HepG2 (cell line): ENCODE measurements around the gene ASIC2. TPM values are rescaled to one million over a fixed set of nuclear protein-coding genes. Genes with fewer than 3 reads are reported as not detected.

ENCODE experiments used
- ATAC-seq: fragments of 200-7000 bp; cut with Tn5 transposase; 3 replicates; pipeline ENCODE4 v1.9.1; 2020; ENCODE audit warnings: mild to moderate bottlenecking, moderate library complexity
- BruUV-seq: library from RNA; stranded (reverse); fragments of 400-500 nt; replicated peaks from 2 replicates; lab custom pipeline; 2021; lab: Mats Ljungman, UMichigan
- CTCF ChIA-PET: fragments of 300-600 bp; formaldehyde crosslinking; extraction: SDS; loops from one replicate; lab custom pipeline; 2021; ENCODE audit warnings: low total read pairs, inconsistent platforms, low intra/inter-chr PET ratio; lab: Yijun Ruan, JAX
- POLR2A ChIA-PET: fragments of 350-600 bp; sonication (Branson Sonifier 250); formaldehyde crosslinking; loops from one replicate; lab custom pipeline; 2020; ENCODE audit warnings: antibody characterized with exemption, inconsistent platforms; lab: Yijun Ruan, JAX
- DNase-seq: peaks from one replicate; pipeline ENCODE4 v3.0.0-alpha.2; 2015; ENCODE audit warnings: low spot score
- FAIRE-seq: peaks from 3 replicates; lab custom pipeline; 2011; peaks lifted over from hg19 to GRCh38; lab: Jason Lieb, UNC
- H2AFZ ChIP-seq: one replicate; pipeline ENCODE4 v1.6.1; 2011; ENCODE audit warnings: low read length, inconsistent platforms
- H3K27ac ChIP-seq: fragments of 300-600 bp; 3 replicates; pipeline ENCODE4 v1.8.0; 2011; ENCODE audit warnings: mixed run types, mild to moderate bottlenecking, mixed read lengths, low read length, inconsistent platforms; ENCODE audit not compliant: insufficient read depth; ENCODE audit errors: extremely low read length
- H3K27me3 ChIP-seq, 2 experiments: fragments of 200-600 bp in 1 of 2; 2 replicates in 1 of 2; 3 replicates in 1 of 2; pipeline versions ENCODE4 v1.6.0 to v1.8.0; 2011; ENCODE audit warnings: low read length in 2 of 2, mild to moderate bottlenecking in 2 of 2, moderate library complexity in 2 of 2, inconsistent platforms in 1 of 2; ENCODE audit not compliant: insufficient read depth in 2 of 2, control insufficient read depth in 1 of 2
- H3K36me3 ChIP-seq, 2 experiments: fragments of 200-600 bp in 1 of 2; replicated peaks in 1 of 2; 2 replicates in 1 of 2; 3 replicates in 1 of 2; pipeline versions ENCODE4 v1.5.1 to v1.8.0; 2011; ENCODE audit warnings: low read length in 2 of 2, inconsistent platforms in 1 of 2; ENCODE audit not compliant: insufficient read depth in 2 of 2, control insufficient read depth in 1 of 2
- H3K4me1 ChIP-seq: 2 replicates; pipeline ENCODE4 v1.5.1; 2012; ENCODE audit warnings: low read length, inconsistent platforms; ENCODE audit not compliant: insufficient read depth
- H3K4me2 ChIP-seq: 2 replicates; pipeline ENCODE4 v1.6.0; 2011; ENCODE audit warnings: low read depth, low read length, inconsistent platforms
- H3K4me3 ChIP-seq, 3 experiments: fragments of 200-600 bp in 1 of 3; sonication (generic), shearing (Covaris generic) in 1 of 3; replicated peaks in 1 of 3; 2 replicates each; pipeline ENCODE4 v1.5.1; 2011 to 2016; ENCODE audit warnings: low read length in 3 of 3, inconsistent platforms in 2 of 3, low read depth in 2 of 3, mild to moderate bottlenecking in 2 of 3, control low read depth in 1 of 3, mixed read lengths in 1 of 3; ENCODE audit not compliant: insufficient read depth in 1 of 3
- H3K79me2 ChIP-seq: one replicate; pipeline ENCODE4 v1.6.1; 2011; ENCODE audit warnings: low read length, inconsistent platforms; ENCODE audit not compliant: insufficient read depth
- H3K9ac ChIP-seq: 2 replicates; pipeline ENCODE4 v1.6.0; 2011; ENCODE audit warnings: mild to moderate bottlenecking, low read depth, low read length, inconsistent platforms; ENCODE audit not compliant: insufficient read depth
- H3K9me3 ChIP-seq: 2 replicates; pipeline ENCODE4 v1.5.1; 2012; ENCODE audit warnings: mild to moderate bottlenecking, low read length
- H4K20me1 ChIP-seq: 2 replicates; pipeline ENCODE4 v1.6.0; 2011; ENCODE audit warnings: inconsistent platforms, mild to moderate bottlenecking, low read length, moderate library complexity; ENCODE audit not compliant: insufficient read depth
- ARHGAP35 ChIP-seq: sonication (generic); formaldehyde crosslinking; IDR thresholded peaks from 2 replicates; pipeline ENCODE4 v1.9.0; 2022; ENCODE audit warnings: mild to moderate bottlenecking, inconsistent platforms, moderate library complexity, missing genetic modification reagents, borderline replicate concordance
- BHLHE40 ChIP-seq: IDR thresholded peaks from 2 replicates; pipeline ENCODE4 v1.6.1; 2011; ENCODE audit warnings: low read length, improper control_type of control experiment
- BRD4 ChIP-seq: sonication (generic); formaldehyde crosslinking; IDR thresholded peaks from 2 replicates; pipeline ENCODE4 v1.4.0; 2020; ENCODE audit warnings: missing genetic modification reagents
- HOXD1 ChIP-seq: sonication (generic); formaldehyde crosslinking; IDR thresholded peaks from 2 replicates; pipeline ENCODE4 v1.5.0; 2020; ENCODE audit warnings: missing genetic modification reagents
- KMT2A ChIP-seq: sonication (generic); formaldehyde crosslinking; IDR thresholded peaks from 2 replicates; pipeline ENCODE4 v1.4.0; 2020; ENCODE audit warnings: missing genetic modification reagents
- MAZ ChIP-seq, 2 experiments: sonication (generic) in 1 of 2; formaldehyde crosslinking in 1 of 2; IDR thresholded peaks; 2 replicates each; pipeline versions ENCODE4 v1.5.0 to v1.6.1; 2012 to 2020; ENCODE audit warnings: low read depth in 2 of 2, mild to moderate bottlenecking in 2 of 2, borderline replicate concordance in 1 of 2, improper control_type of control experiment in 1 of 2, low read length in 1 of 2, missing genetic modification reagents in 1 of 2, moderate library complexity in 1 of 2
- MXD4 ChIP-seq: IDR thresholded peaks from 2 replicates; pipeline ENCODE4 v1.6.1; 2016; ENCODE audit warnings: mild to moderate bottlenecking, missing biosample characterization, missing genetic modification reagents
- RAD51 ChIP-seq: fragments of 450-650 bp; IDR thresholded peaks from 2 replicates; pipeline ENCODE4 v1.6.1; 2016; ENCODE audit warnings: borderline replicate concordance
- SMAD3 ChIP-seq: sonication (generic); formaldehyde crosslinking; IDR thresholded peaks from 2 replicates; pipeline ENCODE4 v1.4.0; 2020; ENCODE audit warnings: missing genetic modification reagents
- ZNF207 ChIP-seq: fragments of 450-650 bp; IDR thresholded peaks from 2 replicates; pipeline ENCODE4 v1.6.1; 2016; ENCODE audit warnings: antibody characterized with exemption, borderline replicate concordance
- ZNF543 ChIP-seq: sonication (generic); formaldehyde crosslinking; IDR thresholded peaks from 2 replicates; pipeline ENCODE4 v1.4.0; 2020; ENCODE audit warnings: mild to moderate bottlenecking, missing genetic modification reagents
- ZNF556 ChIP-seq: sonication (generic); formaldehyde crosslinking; IDR thresholded peaks from 2 replicates; pipeline ENCODE4 v1.4.0; 2020; ENCODE audit warnings: mild to moderate bottlenecking, missing genetic modification reagents, borderline replicate concordance
- ZNF572 ChIP-seq: sonication (generic); formaldehyde crosslinking; IDR thresholded peaks from 2 replicates; pipeline ENCODE4 v1.5.1; 2020; ENCODE audit warnings: mild to moderate bottlenecking, missing genetic modification reagents
- WGBS: methylation state at CpG from one replicate; pipeline ENCODE4 v1.1.6; 2017; ENCODE audit warnings: low lambda C conversion rate; 5-methylcytosine and 5-hydroxymethylcytosine counted together
- in situ Hi-C: cut with HindIII; loops from 2 replicates; pipeline ENCODE4 v1.10.0; 2017; ENCODE audit warnings: low pct_unique_long_range_greater_than_20kb; ENCODE audit not compliant: extremely low pct_ligation_motif_present
- intact Hi-C: fragments of 100-400 bp; cut with micrococcal nuclease; formaldehyde crosslinking; loops from one replicate; pipeline ENCODE4 v1.10.0; 2022; ENCODE audit not compliant: unreplicated experiment
- polyA plus RNA-seq, 8 experiments: library from polyadenylated mRNA; depleted of rRNA in 3 of 8; stranded (reverse) in 7 of 8; unstranded in 1 of 8; fragments of >200 nt; fragmentation: Illumina TruSeq in 4 of 8; extraction: Trizol in 4 of 8; gene quantifications; 2 replicates each; pipeline versions ENCODE4 v1.2.1 to v1.2.3, GENCODE V29; 2011 to 2016; ENCODE audit warnings: low read depth in 4 of 8, missing spikeins in 1 of 8, mixed read lengths in 1 of 8; ENCODE audit not compliant: insufficient read depth in 1 of 8
- total RNA-seq, 5 experiments: library from RNA; depleted of rRNA; stranded (reverse); fragments of >200 nt; fragmentation: Illumina TruSeq; extraction: Trizol; gene quantifications; 2 replicates each; pipeline ENCODE4 v1.2.3, GENCODE V29; 2016; ENCODE audit warnings: low read depth in 1 of 5
- TF ChIP-seq, protein P1 (sequence below): sonication (generic); formaldehyde crosslinking; IDR thresholded peaks from 2 replicates; pipeline ENCODE4 v1.4.0; 2020; ENCODE audit warnings: missing genetic modification reagents

ASIC2 gene
- total and polyA plus RNA-seq, 2 of the 13 experiments (the other 11 are each of a cell fraction or from before 2014, with no cell fraction given) = not detected

DNA sequence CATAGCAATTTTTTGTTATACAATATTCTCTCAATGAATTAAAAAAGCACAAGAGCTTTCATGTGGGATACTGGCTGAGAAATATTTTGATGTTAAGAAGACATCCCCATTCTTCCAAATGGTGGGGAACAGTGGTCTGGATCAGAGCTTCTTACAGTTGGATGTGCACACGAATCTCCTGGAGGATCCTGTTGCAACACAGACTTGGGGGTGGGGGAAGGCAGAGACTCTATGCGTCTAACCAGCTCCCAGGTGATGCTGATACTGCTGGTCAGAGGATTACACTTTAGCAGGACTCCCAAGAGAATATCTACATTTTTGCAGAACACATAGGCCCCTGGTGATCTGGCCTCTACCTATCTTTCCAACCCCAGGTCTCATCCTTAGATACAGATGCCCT, 193.2 kb downstream of the ASIC2 start:
- ChIA-PET CTCF (no interaction called here), POLR2A (no interaction called here)
- TF ChIP-seq HOXD1 = no peak
- no peak for TF ChIP-seq SMAD3
- TF ChIP-seq ZNF207 = no peak
- TF ChIP-seq ZNF556 = no peak
- no peak for TF ChIP-seq KMT2A (CRISPR knock-in tag)
- no peak for TF ChIP-seq MXD4 (CRISPR knock-in tag)
- TF ChIP-seq RAD51 = no peak
- TF ChIP-seq MAZ (IDR thresholded peaks at IDR 0.05; ENCODE audit: borderline replicate concordance, low read depth, low read length) = no peak
- no peak for TF ChIP-seq MAZ (CRISPR knock-in tag; IDR thresholded peaks at IDR 0.05; ENCODE audit: low read depth)
- TF ChIP-seq ZNF572 (CRISPR knock-in tag) = no peak
- no peak for TF ChIP-seq ZNF543
- no peak for TF ChIP-seq BHLHE40
- no peak for TF ChIP-seq ARHGAP35 (CRISPR knock-in tag)
- no peak for TF ChIP-seq BRD4 (CRISPR knock-in tag)
- TF ChIP-seq, protein P1, sequence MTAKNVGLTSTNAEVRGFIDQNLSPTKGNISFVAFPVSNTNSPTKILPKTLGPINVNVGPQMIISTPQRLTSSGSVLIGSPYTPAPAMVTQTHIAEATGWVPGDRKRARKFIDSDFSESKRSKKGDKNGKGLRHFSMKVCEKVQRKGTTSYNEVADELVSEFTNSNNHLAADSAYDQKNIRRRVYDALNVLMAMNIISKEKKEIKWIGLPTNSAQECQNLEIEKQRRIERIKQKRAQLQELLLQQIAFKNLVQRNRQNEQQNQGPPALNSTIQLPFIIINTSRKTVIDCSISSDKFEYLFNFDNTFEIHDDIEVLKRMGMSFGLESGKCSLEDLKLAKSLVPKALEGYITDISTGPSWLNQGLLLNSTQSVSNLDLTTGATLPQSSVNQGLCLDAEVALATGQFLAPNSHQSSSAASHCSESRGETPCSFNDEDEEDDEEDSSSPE (CRISPR knock-in tag) = no peak
- no peaks in the 10 kb centered on the region for H3K79me2 ChIP-seq
- BruUV-seq = no TSS peak
- FAIRE-seq = no peak
- no peaks in the 10 kb centered on the region for H3K9me3 ChIP-seq
- in situ Hi-C loops = no loop called here
- DNase-seq = no peak
- H3K27me3 ChIP-seq = peaks cover 0 to 6% of the 10 kb centered on the region in 2 experiments; a peak in 2 of 5 replicates
- H3K4me1 ChIP-seq = no peaks in the 10 kb centered on the region
- H3K4me2 ChIP-seq = no peak overlapping the region
- no peaks in the 10 kb centered on the region for H3K36me3 ChIP-seq
- H3K9ac ChIP-seq = no peak overlapping the region
- H3K4me3 ChIP-seq = no peak overlapping the region
- ATAC-seq = no peak
- H4K20me1 ChIP-seq = no peaks in the 10 kb centered on the region
- H2AFZ ChIP-seq = no peak overlapping the region
- intact Hi-C loops = no loop called here
- WGBS = 0% methylated on average over 2 of the region's 2 CpGs
- no peak overlapping the region for H3K27ac ChIP-seq
